OCI-M2 (cell line): ENCODE data around the gene CDH23.

Experiments
- DNase-seq: peaks from one replicate; lab custom pipeline; 2025; ENCODE audit not compliant: unreplicated experiment; lab: John Stamatoyannopoulos, UW

The CDH23 gene

GRCh38 chr10:71419750-71420149, 23.0 kb downstream of the CDH23 start:
- no peak for DNase-seq

GRCh38 chr10:71421075-71421434, 24.3 kb downstream of the CDH23 start:
- DNase-seq, result no peak

GRCh38 chr10:71423250-71423649, 26.5 kb downstream of the CDH23 start:
- no peak for DNase-seq

DNA sequence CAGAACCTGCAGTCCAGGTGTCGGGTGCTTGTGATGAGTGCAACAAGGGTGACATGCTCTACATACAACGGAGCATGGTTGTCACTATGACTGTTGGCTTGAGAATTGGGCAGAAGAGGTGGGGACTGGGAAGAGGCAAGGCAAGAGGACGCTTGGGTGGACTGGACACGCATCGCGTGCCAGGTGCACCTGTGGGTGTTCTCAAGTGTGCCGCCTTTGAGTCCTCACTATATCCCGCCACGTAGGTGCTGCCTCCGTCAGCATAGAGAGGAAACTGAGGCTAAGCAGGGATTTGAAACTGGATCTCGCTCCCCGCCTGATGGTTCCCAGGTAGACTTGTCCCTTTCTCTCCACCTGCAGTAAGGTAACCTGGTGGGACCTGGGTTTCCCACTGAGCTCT, 27.2 kb downstream of the CDH23 start:
- no peak for DNase-seq

DNA sequence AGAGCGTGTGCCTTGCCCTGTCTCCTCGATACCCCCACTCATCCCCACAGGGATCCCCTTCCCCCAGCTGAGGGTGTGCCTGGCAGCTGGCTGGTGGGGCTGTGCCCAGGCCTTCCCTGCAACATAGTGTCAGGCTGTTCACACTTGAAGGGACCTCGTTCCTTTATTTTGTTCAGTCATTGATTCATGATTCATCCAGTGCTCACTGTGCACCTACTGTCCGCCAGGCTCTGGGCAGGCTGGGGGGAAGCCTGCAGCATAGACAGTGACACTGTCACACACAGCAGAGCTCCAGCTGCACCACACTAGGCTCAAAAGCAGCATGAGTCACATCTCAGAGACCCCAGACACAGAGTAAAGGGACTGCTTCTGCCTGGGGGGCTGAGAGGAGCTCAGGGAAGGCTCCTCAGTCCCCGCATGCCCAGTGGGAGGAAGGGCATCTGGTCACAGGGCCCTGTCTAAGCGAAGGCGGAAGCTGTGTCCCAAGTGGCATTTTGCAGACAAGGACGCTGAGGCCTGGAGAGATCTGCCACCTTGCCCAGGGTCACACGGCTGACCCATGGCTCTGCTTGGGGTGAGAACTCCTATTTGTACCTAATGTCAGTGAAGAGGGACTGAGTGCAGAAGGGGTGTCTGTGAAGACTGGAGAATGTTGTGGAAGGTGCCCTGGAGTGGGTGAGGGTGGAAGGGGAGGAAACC, 27.9 kb downstream of the CDH23 start:
- DNase-seq, result no peak

GRCh38 chr10:71426058-71426605, 29.4 kb downstream of the CDH23 start:
- no peak for DNase-seq

- no peak for DNase-seq
Observed at GRCh38 chr10:71427246-71427645, 30.5 kb downstream of the CDH23 start.

GRCh38 chr10:71429304-71429703, 32.6 kb downstream of the CDH23 start:
- DNase-seq, result no peak

DNA sequence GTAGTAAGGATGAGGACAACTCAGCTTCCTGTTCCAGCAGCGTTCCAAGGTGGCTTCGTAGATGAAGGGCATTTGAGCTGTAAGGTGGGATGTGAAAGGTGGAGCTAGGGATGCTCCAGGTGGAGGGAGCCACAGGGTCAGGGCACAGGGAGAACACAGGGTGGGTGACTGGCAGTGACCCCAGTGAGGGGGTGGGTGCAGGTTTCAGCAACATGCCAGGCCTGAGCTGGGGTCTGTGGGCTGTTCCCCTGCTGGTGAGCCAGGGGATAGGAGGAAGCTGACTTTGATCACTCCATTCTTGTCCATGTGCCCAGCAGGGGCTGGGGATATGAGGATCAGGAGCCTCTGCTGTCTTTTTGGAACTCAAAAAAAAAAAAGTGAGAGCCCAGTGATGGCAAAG, 33.2 kb downstream of the CDH23 start:
- DNase-seq, result no peak

DNA sequence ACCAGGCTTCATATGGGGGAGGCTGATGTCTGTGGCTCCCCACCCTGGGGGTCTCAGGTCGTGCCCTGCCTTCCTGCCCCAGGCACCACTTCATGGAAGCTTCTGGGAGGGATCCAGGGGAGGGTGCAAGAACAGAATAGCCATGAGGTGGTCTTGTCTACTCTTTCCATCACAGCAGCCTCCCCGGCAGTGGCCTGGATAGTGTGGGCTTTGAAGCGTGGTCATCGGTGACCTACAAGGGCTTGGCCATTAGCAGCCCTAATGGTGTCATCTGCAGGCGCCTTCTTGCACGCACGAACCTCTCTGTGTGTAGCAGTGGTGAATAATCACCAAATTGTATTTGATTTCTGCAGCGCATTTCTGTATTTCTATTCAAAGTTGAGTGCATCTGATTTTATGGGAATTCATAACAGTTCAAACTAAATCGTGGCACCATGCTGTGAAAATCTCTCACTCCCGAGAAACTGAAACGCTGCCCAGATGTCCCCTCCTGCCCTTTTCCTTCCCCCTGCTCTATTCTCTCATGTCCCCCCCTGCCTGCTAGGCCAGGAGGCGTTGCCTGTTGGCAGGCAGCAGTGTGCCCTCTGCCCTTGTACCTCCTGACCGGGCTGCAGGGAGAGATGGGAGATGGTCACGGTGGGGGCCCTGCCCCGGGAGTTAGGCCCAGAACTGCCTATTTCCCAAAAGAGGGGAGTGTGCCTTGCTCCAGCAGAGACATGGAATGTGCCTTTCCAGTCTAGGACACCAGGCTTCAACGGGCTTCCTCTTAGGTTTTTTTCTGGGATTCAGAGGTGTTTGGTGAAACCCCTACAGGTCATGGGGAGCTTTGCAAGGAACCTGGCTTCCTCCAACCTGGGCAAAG, 34.8 kb downstream of the CDH23 start:
- no peak for DNase-seq

GRCh38 chr10:71432101-71432905, 35.6 kb downstream of the CDH23 start:
- no peak for DNase-seq

GRCh38 chr10:71432956-71433767, 36.4 kb downstream of the CDH23 start:
- DNase-seq, result no peak

DNA sequence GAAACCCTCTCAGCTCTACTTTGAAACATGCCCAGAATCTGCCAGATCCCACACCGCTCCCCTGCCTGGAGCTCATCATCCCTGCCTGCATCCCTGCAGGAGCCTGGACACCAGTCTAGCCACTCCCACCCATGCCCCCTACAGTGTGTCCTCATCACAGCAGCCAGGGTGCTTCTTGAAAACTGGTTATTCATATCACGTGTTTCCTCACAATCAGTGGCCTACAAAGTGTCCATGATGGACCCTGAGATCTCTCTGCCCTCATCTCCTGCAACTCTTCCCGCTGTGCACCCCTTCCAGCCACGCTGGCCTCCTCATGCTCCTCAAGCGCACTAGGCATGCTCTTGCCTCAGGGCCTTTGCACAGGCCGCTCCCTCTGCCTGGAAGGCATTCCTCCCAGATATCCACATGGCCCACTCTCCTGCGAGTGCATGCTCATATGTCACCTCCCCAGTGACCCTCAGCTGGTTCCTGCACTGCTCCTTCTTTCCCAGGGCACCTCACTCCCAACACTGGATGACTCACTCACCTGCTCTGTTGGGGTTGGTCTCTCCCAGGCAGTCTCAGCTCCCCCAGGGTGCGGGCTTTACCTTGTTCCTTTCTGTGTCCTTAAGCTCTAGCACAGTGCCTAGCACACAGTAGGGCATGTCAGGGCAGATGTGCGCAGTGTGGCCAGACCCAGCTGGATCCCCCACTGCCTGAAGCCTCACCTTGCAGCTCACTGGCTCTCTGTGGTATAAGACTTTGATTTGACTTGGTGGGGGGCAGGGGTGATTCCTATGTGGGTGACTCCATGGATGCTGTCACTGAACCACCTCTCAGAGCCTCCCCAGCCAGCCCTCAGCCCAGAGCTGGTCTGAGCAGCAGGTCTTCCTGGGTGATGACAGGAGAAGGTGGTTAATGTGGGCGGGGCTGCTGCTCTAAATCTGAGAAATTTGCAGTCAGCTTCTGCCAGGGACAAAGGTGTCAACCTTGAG, 37.3 kb downstream of the CDH23 start:
- no peak for DNase-seq

DNA sequence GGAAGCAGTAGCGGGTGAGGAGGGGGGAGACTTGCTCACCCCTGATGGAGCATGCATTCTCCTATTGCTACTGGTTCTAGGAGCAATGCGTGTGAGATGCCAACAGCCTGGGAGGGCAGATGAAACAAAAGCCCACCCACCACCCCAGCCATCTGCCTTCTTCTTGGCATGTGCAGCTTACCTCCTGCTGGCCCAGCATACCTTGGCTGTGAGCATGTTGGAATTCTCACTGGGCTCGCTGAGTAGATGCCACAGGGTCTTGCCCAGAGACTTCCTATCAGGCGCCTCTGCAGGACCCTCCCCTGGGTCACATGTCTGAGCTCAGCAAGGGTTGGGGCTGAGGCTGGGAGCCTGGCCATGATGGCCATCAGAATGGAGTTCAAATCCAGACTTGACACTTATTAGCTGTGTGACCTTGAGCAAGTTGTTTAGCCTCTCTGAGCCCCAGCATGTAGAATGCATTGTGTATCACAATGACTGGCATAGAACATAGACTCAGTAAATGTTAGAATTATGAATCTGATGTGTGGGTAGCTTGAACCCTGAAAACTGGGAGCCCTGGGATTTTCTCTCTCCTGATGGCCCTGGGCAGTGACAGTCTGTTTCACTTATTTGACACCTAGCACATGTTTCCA, 38.2 kb downstream of the CDH23 start:
- no peak for DNase-seq

DNA sequence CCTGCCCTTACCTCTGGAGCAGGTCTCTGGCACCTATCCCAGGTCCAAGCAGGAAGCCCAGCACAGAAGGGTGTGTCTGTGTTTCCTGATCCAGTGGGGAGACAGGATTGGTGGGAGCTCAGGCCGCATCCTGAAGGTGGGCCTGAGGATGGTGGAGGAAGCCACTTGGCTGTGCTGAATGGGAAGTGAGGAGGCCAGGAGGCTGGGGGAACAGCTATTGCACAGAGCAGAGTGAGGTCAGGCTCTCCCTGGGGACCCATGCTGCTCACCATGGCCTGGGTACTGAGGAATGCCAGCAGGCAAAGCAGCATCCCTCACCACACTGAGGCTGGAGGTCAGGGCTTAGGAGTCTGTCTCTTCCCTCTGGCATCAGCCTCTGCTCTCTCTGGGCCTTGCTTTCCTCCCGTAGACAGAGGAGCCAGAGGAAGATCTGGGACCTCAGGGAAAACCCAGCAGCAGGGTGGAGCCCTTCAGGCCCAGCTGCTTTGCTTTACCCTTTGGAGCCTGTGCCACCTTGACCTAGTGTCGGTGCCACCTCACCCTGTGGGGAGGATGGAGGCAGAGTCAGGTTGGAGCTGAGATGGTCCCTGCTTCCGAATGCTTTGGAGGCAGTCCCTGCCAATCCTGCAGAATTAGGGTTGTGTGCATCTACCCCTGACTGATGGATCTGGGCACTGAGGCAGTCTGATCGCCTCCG, 39.0 kb downstream of the CDH23 start:
- no peak for DNase-seq

GRCh38 chr10:71436268-71437125, 39.8 kb downstream of the CDH23 start:
- no peak for DNase-seq

GRCh38 chr10:71437537-71438092, 40.9 kb downstream of the CDH23 start:
- no peak for DNase-seq
